ENCODE measurements around the gene BRSK2. TPM values are rescaled to one million over a fixed set of nuclear protein-coding genes. Genes with fewer than 3 reads are reported as not detected.
"Not testable (repeated sequence)": the region's sequence is repeated elsewhere in the genome, so short reads cannot be mapped to it uniquely, and the experiment has no call there.

BRSK2 gene
- total RNA-seq, 1 donor from 2014 or later, result 0.51 TPM

DNA sequence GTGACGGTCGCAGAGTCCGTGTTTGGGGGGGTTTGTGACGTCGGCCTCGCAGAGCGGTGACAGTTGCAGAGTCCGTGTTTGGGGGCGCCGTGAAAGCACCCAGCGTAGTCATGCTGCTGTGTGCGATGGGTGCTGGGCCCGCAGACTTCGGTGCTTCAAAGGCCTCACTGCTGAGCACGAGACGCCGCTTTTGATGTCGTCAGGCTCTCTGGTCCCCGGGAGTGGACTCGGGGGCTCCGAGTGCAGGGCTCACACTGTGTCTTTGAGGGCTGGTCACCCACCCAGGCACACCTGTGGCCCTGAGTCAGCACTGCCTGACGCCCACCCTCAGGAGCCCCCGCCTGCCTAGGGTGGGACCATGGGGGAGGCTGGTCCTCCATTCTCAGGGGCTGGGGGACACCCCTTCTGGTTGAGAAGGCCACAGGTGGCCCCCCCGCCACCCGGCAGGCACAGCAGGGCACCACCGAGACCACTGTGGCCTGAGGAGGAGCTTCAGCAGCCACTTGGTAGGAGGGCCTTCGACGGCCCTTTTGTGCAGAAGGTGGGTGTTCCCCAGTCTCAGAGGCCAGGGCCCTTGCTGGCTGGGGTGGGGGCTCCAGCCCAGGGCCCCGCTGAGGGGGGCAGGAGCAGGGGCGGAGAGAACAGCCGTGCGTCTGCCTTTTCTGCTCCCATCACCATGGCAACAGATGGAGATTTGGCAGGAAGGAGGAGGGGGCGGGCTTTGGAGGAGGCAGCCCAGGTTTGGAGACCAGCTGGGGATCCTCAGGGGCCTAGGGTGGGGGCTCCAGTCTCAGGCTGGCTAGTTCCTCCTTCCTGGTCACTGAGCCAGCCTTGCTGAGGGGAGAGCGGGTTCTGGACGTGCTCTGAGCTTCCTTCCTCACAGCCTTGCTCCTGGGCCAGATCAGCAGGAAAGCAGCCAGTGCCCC is 20.9 kb downstream of the BRSK2 start:
- no peak for DNase-seq

DNA sequence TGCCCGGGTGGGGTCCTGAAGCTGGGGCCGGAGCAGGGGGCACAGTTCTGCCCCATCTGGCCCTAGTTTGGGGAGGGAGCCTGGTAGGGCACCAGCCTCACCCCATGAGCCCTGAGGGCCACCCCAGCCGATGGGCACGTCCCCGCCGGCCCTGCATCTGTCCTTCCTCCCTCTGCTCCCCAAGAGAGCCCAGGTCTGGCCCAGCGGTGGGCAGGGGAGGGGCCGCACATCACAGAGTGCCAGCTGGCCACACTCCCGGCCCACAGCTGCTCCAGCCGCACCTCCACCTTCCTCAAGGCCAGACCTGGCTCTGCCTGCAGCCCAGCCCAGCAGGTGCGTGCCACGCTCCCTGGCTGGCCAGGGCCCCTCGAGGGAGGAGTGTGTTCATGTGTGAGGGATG is 21.6 kb downstream of the BRSK2 start:
- DNase-seq, result no peak

DNA sequence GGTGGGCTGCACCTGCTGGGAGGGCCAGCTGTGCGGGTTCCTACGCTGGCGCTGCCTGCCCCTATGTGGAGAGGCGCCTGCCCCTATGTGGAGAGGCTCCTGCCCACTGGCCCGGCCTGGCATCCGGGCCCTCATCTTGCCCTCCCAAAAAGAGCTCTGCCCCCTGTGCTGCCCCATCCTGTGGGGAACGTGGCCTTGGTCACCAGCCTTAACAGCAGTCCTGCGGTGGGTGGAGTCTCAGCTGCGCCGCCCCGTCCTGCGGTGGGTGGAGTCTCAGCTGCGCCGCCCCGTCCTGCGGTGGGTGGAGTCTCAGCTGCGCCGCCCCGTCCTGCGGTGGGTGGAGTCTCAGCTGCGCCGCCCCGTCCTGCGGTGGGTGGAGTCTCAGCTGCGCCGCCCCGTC is 22.0 kb downstream of the BRSK2 start:
- not testable (repeated sequence) for DNase-seq

DNA sequence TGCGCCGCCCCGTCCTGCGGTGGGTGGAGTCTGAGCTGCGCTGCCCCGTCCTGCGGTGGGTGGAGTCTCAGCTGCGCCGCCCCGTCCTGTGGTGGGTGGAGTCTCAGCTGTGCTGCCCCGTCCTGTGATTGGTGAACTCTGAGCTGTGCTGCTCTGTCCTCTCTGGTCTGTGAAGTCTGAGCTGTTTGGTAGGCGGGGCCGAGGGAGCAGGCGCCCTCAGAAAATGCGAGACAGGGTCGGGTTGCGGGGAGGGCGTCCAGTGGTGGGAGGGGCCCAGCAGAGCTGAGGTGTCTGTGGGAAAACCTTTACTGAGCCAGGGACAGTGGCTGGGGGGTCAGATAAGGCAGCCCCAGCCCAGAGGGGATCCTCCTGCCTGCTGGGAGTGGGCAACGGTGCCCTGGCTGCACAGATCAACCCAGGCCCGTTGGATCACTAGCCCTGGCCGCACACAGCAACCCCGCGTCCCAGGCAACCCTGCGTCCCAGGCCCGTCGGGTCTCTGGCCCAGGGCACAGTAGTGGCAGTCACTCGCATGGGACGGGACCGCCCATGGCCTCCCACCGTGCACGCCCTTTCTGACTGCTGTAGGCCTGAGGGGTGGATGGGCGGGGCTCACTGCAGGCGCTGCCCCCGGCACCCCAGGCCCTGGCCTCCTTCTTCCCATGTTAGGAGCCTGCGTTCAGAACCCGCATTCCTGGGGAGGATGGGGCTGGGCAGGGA is 22.8 kb downstream of the BRSK2 start:
- no peak for DNase-seq

DNA sequence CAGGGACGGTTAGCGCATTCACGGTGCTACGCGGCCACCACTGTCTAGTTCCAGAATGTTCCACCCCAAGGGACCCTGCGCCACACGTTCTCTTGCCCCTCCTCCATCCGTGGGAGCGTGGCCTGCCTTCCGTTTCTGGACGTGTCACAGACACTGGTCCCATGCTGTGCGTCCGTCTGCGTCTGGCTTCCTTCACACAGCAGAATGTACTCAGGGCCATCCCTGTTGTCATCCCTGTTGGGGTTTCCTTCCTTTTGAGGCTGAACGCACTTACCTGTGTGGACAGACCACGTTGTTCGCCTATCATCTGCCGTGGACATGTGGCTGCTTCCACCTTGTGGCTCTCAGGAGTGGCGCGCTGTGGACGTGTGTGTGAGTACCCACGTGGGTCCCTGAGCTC is 24.9 kb downstream of the BRSK2 start:
- no peak for DNase-seq

DNA sequence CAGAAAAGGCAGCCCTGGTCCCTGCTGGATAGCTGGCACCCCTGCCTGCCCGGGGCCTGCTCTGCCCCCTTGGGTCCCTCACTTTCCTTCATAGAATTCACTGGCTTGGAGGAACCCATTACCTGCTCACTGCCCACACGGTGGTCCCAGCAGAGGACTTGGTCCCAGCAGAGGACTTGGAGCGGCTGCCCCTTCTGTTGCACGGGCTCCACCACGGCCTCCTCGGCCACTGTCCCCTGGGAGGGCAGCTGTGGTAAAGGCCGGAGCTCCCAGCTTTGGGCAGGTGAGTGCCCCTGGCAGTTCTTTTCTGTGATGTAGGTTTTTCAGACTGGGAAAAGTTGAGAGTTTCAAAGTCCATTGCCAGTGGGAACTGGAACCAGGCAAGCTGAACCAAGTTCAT is 25.9 kb downstream of the BRSK2 start:
- DNase-seq, result no peak

DNA sequence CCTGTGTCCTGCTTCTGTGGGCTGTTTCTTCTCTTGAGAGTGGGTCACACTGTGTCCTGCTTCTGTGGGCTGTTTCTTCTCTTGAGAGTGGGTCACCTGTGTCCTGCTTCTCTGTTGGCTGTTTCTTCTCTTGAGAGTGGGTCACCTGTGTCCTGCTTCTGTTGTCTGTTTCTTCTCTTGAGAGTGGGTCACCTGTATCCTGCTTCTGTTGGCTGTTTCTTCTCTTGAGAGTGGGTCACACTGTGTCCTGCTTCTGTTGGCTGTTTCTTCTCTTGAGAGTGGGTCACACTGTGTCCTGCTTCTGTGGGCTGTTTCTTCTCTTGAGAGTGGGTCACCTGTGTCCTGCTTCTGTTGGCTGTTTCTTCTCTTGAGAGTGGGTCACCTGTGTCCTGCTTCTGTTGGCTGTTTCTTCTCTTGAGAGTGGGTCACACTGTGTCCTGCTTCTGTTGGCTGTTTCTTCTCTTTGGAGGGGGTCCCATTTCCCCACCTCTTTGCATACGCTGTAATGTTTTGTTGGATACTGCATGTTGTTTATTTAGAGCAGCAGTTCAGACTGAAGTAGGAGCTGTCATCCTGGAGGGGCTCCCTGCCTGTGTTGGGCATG is 28.6 kb downstream of the BRSK2 start:
- not testable (repeated sequence) for DNase-seq

DNA sequence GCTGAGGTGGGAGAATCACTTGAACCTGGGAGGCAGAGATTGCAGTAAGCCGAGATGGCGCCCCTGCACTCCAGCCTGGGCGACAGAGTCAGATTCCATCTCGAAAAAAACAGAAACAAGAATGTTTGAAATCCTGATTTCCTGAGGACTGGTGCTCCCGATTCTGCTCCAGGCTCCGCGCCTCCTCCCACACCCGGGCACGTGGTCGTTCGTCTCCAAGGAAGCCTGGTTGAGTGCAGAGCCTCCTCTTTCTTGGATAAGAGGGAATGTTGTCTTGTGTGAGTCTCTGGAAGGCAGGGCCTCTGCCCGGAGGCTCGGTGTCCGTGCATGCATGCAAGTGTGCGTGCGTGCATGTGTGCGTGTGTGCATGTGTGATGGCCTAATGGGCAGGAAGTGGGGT is 30.1 kb downstream of the BRSK2 start:
- no peak for DNase-seq

DNA sequence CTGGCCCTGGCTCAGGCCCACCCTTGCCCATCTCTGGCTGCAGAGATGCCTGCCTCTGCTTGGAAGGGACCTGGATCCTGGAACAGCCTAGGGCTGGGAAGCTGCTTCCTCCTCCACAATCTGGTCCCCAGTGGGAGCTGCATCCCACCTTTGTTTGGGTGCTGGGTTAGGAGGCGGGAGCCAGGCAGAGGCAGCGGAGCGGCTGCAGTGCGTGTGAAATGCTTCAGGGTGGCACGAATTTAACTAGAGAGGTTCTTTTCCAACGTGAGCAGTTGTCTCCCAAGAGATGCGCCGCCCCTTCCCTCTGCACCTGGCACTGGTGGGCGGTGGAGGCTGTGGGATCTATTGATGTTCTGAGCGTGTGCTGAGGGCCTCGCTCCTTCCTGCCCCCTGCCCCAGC is 31.6 kb downstream of the BRSK2 start:
- DNase-seq, result no peak

DNA sequence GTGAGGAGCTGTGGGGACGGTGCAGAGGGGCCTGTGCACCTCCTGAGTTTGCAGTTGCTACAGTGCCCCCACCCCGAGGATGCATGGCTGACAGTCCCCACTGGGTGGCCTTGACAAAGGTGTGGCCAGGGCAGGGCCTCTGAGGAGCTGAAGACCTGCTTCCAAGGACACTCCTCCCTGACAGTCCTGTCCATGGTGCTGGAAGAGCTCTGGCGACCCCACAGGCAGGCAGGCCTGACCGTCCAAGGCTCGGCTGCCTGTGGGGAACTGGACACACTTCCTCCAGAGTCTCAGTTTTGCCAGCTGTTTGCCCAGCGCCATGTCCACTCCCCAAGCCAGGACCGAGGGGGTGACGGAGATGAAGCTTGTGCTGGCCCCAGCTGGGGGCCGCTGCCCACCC is 32.7 kb downstream of the BRSK2 start:
- peak; percentile 16 for DNase-seq

DNA sequence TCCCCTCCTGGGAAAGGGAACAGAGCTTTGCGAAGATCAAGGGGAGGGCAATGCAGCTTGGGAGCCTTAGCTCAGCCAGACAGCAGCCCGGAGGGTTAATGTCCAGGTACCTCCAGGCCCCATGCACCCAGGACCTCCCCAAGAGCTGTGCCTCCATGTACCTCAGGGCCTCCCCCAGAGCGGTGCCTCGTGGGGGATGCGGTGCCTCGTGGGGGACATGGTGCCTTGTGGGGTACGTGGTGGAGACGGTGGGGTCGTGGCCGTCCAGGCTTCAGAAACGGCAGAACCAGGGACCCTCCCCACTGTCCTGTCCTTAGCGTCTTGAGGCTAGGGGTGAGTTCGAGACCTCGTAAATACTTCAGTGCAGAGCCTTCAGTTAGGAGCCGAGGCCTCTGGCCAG is 33.2 kb downstream of the BRSK2 start:
- DNase-seq, result no peak

DNA sequence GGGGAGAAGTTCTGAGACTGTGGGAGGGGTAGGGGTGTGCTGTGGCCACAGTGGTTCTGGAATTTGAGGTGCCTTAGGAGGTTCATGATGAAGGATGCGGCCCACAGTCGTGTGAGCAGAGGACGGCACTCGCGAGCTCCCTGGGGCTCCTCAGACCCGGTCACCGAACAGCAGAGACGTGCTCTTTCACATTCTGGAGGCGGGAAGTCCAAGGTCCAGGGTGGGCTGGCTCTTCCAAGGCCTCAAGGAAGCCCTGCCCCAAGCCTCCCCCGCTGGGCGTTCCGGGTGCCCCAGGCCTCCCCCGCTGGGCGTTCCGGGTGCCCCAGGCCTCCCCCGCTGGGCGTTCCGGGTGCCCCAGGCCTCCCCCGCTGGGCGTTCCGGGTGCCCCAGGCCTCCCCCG is 33.7 kb downstream of the BRSK2 start:
- DNase-seq, result not testable (repeated sequence)

DNA sequence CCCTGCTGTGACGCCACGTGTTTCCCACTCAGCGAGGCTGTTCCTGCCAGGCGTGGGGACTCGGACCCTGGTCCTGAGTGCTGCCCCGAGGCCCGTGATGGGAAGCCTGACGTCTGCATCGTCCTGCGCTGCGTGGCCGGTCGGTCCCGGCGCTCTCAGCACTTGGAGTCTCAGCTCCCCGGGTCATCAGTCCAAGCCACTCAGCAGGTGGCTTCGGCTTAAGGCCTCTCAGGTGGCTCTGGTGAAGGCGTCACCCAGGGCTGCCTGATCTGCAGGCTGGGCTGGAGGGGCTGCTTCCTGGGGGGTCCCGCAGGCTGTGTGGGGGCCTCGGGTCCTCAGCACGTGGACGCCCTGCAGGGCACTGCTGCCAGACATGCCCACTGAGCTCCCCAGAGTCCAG is 35.3 kb downstream of the BRSK2 start:
- DNase-seq, result no peak

DNA sequence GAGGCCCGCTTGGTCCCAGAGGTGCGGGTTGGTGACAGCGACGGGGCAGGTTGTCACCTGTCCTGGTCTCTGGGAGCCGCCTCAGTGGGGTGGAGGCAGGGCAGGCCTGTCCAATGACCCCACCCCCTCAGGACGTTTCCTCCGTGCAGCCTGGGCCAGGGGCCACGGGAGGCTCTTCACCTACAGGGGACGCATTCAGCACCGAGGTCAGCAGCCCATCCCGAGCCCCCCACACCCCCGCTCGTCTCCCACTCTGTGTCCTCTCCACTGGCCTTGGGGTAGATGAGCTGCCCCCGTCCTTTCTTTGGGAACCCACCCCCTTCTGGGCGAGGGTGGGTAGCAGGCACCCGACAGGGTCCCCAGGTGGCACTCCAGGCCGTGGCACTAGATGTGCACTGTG is 35.7 kb downstream of the BRSK2 start:
- DNase-seq, result no peak

DNA sequence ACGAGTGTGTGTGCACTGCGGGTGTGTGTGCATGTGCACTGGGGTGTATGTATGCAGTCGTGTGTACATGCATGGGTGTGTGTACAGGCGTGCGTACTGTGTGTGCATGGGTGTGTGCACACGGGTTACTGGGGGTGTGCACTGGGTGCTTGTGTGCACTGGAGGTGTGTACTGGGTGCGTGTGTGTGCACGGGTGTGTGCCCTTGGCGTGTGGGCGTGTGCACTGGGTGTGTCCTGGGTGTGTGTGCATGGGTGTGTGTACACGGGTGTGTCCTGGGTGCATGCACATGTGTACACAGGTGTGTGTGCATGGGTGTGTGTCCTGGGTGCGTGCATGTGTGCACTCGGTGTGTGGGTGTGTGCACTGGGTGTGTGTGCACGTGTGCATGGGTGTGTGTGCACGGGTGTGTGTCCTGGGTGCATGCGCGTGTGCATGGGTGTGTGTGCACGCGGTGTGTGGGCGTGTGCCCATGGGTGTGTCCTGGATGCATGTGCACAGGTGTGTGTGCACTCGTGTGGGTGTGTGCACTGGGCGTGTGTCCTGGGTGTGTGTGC is 39.1 kb downstream of the BRSK2 start:
- no peak for DNase-seq

DNA sequence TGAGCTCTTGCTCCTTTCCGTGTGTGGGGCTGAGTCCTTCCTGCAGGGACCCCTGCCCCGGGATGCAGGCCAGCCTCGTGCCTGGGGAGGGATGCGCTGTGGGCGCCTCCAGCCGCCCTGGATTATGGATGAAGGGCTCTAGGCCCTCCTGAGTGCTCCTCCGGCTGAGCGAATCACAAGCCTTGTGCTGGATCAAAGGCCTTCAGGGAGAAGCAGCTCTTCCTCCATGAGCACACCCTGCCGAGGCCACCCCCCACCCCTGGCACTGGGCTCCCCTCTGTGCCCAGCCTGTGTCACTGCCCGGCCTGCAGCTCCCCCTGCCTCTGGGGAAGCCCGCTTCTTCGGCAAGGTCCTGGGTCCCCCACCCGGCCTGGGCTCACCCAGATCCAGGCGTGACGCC is 43.8 kb downstream of the BRSK2 start:
- DNase-seq, result no peak

DNA sequence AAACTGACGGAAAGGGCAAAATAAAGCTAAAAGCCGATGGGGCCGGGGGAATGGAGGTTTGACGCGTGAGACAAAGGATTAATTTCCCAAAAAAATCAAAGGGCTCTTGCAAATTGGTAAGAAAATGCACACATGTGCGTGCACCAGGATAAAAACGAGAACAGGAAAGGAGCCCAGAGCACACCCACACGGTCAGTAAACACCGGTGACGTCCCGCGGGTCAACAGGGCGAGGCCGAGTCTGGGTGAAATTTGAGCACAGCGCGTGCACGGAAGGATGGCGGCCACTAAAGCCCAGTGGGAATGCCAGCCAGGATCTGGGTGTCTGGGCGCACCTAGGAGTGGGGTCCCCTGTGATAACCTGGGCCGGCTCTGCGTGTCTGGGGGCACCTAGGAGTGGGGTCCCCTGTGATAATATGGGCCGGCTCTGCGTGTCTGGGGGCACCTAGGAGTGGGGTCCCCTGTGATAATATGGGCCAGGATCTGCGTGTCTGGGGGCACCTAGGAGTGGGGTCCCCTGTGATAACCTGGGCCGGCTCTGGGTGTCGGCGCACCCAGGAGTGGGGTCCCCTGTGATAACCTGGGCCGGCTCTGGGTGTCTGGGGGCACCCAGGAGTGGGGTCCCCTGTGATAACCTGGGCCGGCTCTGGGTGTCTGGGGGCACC is 44.4 kb downstream of the BRSK2 start:
- no peak for DNase-seq

DNA sequence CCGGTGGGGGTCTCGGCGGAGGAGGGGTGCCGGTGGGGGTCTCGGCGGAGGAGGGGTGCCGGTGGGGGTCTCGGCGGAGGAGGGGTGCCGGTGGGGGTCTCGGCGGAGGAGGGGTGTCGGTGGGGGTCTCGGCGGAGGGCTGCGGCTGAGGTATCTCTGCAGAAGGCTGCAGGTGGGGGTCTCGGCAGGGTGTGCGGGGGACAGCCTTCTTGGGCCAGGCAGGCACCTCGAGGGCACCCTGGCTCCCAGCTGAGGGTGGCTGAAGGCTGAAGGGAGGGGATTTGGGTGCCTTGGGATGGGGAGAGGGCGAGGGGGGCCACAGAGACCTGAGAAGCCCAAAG is 45.7 kb downstream of the BRSK2 start:
- not testable (repeated sequence) for DNase-seq

DNA sequence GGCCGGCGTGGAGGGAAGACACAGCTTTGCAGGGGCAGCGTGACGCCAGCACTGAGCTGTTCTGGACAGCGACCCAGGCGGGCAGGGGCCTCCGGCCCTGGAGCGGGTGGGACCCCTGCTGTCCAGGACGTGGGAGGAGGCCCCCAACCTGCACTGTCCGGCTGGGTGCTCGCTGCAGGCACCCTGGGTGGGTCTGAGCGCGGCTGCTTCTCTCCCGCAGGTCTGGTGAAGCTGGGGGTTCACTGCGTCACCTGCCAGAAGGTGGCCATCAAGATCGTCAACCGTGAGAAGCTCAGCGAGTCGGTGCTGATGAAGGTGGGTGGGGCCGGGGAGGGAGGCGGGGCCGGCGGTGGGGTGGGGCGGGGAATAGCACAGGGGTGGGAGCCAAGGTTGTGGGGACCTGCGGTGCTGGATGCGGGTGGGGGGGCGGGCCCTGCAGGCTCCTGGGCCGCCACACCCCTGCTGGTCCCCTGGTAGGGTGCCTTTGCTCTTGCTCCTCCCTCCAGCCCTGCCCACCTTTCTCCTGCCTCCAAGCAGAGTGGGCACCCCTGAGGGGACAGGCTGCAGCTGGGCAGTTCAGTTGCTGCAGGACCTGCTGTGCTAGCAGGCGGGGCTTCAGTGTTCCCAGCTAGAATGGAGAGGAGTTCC is 46.2 kb downstream of the BRSK2 start:
- no peak for DNase-seq

DNA sequence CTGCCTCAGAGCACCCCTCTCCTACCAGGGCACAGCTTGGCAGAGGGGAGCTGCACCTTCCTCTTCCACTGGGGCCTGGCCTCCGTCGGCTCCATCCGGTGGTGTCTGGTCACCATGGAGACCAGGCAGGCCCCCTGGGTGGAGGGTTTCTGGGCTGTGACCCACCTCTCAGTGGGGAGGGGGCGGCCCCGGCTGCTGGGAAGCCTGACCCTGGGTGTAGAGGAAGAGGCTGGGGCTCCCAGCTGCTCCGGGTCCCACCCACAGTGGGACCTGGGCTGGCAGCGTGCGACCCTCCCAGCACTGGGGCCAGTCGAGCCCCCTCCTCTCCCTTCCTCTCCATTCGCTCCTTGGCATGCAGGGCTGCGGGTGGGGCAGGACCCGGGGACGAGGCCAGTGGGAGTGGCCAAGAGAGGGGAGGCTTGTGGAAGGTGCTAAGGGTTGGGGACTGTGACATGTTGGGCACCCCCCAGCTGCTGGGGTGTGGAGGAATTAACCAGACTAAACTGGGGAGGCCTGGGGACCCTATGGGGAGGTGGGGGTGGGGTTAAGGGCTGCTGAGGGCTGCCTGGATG is 46.8 kb downstream of the BRSK2 start:
- no peak for DNase-seq

DNA sequence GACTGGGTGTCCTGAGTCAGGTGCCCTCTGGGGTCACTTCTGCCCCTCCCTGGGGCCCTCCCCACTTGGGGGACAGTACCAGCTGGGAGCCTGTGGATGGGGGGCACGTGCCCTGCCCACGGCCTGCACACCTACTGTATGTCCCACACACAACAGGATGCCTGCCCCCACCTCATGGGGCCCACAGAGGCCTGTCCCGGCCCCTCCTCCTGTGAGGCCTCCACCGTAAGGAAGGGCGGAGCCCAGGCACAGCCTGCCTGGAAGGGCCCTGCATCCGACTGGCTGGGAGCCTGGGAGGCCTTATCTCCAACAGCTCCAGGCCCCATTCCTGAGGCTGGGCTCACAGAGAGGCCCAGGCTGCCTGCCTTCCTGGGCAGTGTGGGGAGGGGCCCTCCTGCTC is 47.8 kb downstream of the BRSK2 start:
- DNase-seq, result no peak
